GM18520 (cell line): Measurements from ENCODE around the gene EYA3.

Experiments used
- ATAC-seq: cut with Tn5 transposase; IDR thresholded peaks from one replicate; pipeline ENCODE4 v1.9.1; 2021; ENCODE audit not compliant: unreplicated experiment

EYA3 gene

DNA sequence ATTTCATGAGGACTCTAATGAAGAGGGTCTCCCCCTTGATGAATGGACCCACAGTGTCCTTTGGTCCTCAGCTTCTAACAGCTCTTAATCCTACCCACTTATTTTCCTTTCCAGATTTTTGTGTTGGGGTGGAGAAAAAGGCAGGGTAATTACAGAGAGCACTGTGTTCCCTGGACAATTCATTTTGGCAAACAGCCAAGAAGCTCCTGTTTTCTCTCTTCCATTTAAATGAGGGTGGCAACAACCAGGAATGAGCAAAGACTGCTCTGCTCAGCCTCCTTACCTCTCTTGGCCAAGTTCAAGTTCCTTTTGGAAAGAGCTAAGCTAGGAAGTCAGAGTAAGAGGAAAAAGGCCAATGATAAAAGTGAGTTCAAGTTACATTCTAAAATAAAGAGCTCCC lies 116.7 kb downstream of the EYA3 start:
- no peak for ATAC-seq

GRCh38 chr1:27970401-27970800 lies 118.0 kb downstream of the EYA3 start:
- no peak for ATAC-seq

GRCh38 chr1:27968692-27969091 lies 119.7 kb downstream of the EYA3 start:
- ATAC-seq, result no peak

GRCh38 chr1:27967884-27968466 lies 120.4 kb downstream of the EYA3 start:
- ATAC-seq, result no peak

- ATAC-seq, result no peak
Observed at GRCh38 chr1:27967106-27967883, 121.1 kb downstream of the EYA3 start.

- no peak for ATAC-seq
Observed at GRCh38 chr1:27966402-27967105, 121.9 kb downstream of the EYA3 start.

DNA sequence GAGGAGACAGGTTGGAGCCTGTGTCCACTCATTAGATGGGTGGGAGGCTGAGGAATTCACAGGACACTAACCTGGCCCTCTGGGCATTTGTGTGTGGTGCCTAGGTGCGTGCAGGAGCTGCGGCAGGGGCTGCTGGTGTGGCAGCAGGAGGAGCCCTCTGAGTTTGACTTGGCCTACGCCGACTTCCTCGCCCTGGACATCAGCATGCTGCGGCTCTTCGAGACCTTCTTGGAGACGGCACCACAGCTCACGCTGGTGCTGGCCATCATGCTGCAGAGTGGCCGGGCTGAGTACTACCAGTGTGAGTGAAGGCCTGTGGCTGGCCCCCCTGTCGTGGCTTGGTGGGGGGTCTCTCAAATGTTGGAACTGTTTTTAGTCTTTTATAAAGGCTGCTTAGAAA lies 125.0 kb downstream of the EYA3 start:
- no peak for ATAC-seq

DNA sequence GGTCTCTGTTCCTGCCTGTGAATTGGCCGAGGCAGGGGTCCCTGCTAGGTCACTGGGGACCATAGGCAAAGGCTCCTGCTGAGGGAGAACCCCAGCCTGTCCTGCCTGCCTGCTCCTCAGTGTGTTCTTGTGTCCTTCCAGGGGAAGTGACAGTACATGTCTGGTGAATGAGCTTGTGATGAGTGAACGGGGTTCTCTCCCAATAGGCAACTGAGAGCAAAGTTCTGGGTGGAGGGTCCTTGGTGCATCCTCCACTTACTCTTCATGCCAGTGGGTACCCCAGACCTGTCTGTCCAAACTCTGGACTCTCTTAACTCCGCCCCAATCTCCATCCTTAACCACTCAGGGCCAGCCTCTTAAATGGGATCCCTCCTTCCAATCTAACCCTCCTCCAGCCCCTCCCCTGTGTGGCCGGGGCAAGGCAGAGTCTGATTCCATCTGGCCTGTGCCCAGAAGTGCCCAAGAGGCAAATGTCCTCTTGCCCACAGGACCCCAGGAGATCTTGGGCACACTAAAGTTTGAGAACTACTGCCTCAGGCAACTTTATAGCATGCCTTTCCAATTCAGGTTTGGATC lies 126.7 kb downstream of the EYA3 start:
- no peak for ATAC-seq

- ATAC-seq, result no peak
Observed at GRCh38 chr1:27960762-27961645, 127.4 kb downstream of the EYA3 start.

DNA sequence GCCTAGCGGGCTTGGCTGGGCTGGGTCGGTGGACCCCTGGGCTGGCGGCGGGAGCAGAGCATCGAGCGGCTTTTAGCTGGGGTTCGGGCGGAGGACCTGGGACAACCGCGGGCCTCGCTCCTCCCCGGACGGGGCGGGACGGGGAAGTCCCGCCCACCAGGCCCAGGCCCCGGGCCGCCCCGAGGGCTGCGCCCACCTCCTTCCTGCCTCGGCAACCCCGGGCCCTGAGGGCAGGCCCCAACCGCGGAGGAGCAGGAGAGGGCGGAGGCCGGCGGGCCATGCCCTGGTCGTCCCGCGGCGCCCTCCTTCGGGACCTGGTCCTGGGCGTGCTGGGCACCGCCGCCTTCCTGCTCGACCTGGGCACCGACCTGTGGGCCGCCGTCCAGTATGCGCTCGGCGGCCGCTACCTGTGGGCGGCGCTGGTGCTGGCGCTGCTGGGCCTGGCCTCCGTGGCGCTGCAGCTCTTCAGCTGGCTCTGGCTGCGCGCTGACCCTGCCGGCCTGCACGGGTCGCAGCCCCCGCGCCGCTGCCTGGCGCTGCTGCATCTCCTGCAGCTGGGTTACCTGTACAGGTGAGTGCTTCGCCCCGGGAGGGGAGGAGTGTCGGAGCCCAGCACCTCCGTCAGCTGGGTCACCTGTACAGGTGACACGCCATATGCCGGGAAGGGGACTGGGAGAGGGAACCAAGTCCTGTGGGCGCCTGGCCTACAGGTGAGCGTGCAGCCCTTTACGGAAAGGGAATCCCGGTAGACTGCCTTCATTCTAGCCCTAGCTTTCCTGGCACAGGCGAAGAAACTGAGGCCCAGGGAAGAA lies 128.4 kb downstream of the EYA3 start, which contains the start of gene XKR8:
TSS of gene XKR8 (plus strand) at position 182 of the 812 bp plus-strand sequence. CDS start at position 279, 97 bp downstream.
- ATAC-seq, result peak; percentile 48

DNA sequence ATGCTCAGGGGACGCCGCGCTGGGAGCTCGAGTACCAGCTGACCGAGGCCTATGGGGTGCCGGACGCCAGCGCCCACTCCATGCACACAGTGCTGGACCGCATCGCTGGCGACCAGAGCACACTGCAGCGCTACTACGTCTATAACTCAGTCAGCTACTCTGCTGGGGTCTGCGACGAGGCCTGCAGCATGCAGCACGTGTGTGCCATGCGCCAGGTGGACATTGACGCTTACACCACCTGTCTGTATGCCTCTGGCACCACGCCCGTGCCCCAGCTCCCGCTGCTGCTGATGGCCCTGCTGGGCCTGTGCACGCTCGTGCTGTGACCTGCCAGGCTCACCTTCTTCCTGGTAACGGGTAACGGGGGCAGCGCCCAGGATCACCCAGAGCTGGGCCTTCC lies 129.9 kb downstream of the EYA3 start:
- no peak for ATAC-seq

DNA sequence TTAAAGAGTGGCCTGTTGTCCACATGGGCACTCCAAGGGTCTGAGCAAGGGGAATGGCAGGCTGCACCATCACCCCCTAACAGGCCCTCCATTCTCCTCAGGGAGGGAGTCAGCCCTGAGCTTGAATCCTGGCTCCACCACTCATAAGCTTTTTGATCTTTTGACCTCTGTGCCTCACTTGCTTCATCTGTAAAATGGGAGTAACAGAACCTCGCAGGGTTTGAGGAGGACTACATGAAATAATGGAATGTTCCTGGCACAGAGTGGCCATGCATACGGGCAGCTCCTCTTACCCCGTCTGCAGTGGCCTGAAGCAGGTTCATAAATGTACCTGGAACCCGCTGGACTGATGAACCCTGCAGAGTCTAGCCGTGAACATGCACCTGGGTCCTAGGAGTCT lies 130.8 kb downstream of the EYA3 start:
- ATAC-seq, result no peak

- no peak for ATAC-seq
Observed at GRCh38 chr1:27956761-27957160, 131.6 kb downstream of the EYA3 start.

DNA sequence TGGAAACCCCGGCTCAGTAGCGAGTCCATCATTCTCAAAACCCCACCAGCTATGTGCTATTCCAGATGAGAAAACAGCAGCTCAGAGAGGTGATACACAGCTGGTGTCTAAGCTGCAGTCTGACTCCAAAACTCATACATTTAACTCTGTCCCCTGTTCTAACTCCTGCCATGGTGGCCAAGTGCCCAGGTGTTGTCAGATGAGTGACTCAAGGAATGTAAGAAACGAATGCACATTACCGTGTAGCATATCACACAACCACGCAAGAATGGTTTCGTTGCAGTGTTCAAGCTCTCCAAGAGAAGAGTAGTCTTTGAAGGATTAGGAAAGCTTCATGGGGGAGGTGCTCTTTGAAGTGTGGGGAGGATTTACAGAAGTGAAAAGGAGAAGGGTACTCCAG lies 133.3 kb downstream of the EYA3 start:
- ATAC-seq, result no peak

GRCh38 chr1:27954186-27954585 lies 134.2 kb downstream of the EYA3 start:
- ATAC-seq, result no peak

DNA sequence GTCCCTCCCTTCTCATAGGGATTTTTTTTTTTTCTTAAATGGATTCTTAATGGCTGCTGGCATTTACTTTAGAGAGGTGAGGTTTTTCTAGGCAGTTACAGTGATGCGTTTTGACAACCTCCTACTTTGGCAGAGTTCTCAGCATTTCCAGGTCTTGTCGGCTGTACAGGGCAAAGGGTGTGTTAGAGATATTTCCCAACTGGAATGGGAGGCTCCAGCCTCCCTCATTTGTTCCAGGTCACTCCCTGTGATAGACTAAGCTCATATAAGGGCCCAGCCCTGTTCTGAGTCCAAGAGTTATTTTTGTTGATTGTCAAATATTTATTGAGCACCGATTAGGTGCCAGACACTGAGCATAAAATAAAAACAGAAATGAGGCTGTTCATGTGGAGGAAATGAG lies 136.3 kb downstream of the EYA3 start:
- no peak for ATAC-seq

DNA sequence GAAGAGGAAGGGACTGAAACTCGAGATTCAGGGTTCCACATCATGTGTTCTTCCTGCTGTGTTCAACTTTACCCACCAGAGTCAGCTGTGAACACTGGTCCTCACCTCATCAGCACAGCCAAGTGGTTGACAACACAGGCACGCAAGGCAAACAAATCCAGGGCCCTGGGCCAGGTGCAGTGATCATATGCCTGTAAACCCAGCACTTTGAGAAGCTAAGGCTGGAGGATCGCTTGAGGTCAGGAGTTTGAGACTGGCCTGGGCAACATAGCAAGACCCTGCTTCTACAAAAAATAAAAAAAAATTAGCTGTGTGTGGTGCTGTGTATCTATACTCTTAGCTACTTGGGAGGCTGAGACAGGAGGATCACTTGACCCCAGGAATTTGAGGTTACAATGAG lies 137.0 kb downstream of the EYA3 start:
- ATAC-seq, result no peak

GRCh38 chr1:27949027-27949426 lies 139.4 kb downstream of the EYA3 start:
- no peak for ATAC-seq

GRCh38 chr1:27945020-27945419 lies 143.4 kb downstream of the EYA3 start:
- ATAC-seq, result no peak
